NCI-H526 treated with DMSO at 0.1 percent for 48 hours (cell line): ENCODE data around the gene SAPCD1.

ENCODE experiments used
- DNase-seq: peaks from one replicate; lab custom pipeline; 2025; lab: John Stamatoyannopoulos, UW

The SAPCD1 gene

DNA sequence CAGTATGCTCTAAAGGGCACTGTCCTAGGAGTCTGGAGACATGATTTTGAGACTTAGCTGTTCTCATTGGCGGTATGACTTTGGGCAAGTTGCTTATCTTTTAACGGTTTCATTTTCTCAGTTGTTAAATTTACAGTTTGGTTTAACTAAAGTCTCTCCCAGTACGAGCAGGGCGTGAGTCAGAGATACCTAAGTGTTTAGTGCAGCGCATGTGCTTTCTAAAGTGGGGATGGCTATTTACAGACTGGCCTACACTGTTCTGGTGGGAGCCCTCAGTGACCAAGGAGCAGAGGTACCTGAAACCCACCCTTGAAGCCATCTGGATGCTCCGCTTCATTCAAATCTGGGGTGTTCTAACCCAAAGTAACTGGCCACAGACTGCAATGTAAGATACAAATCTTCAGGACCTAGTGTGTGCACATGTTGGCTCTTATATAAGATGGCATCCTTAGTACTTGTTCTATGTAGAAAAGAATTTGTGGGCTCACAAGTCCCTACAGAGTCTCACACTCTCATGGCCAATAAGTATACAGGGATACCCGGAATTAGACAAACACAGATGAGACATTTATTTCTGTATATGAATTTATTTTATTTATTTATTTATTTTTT, 11.9 kb upstream of the SAPCD1 start:
- no peak for DNase-seq

DNA sequence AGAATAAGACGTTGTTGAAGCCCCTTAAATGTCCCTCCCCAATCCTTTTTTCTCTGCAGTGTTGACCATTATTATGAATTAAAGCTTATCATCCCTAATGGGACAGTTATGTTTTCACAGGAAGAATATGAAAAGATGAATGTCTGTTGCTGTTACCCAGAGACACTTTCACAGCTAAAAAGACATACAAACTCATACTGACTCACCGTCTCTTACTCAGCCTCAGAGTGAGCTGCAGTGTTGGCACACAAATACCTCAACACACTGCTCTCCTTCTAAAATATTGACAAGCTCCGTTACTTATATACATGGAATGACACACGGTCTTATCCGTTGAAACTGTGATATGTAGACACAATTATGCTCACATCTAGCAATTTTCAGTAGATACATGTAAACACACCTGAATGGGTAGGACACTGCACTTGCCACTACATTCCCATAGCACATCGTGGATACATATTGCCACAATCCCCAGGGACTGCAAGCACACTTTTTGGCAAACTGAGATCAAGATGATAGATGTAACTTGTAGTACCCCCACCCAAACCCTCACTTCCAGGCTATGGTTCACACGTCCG, 9.6 kb upstream of the SAPCD1 start:
- no peak for DNase-seq

- DNase-seq: no peak
Measured at GRCh38 chr6:31758281-31758680, 4.2 kb upstream of the SAPCD1 start.

GRCh38 chr6:31760790-31761189, 1.7 kb upstream of the SAPCD1 start:
- no peak for DNase-seq

GRCh38 chr6:31761343-31761742, 1.1 kb upstream of the SAPCD1 start:
- no peak for DNase-seq

DNA sequence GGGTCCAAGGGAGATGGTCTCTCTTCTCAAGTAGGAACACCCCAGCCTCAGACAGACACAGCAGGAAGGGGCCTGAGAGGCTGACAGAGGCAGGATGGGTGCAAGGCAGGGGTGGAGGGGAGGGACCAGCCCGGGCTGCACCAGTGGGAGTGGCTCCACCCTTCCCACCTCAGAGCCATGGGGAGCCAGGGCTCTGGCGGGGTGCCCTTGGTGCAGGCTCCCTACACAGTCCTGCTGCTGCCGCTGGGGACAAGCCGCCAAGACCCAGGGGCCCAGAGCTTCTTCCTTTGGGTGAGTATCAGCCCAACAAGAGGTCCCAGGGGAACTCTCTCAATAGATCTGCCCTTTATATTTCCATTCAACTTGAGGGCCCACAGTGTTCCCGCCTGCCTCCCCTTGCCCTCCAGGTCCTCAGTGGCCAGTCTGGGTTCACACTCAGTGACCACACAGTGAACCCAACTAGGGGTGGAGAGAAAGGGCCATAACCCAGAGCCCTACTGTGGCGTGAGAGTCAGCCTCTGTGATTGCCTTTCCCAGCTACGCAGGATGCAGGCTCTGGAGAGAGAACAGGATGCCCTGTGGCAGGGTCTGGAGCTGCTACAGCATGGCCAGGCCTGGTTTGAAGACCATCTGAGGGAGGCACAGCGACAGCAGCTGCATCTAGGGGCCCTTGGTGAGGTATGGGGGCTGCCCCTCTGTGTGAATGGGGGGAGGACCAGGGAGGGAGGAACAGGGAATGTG, 592 bp downstream of the SAPCD1 start:
- no peak for DNase-seq

- peak; percentile 11 for DNase-seq
Measured at GRCh38 chr6:31763619-31763940, 1.1 kb downstream of the SAPCD1 start.

DNA sequence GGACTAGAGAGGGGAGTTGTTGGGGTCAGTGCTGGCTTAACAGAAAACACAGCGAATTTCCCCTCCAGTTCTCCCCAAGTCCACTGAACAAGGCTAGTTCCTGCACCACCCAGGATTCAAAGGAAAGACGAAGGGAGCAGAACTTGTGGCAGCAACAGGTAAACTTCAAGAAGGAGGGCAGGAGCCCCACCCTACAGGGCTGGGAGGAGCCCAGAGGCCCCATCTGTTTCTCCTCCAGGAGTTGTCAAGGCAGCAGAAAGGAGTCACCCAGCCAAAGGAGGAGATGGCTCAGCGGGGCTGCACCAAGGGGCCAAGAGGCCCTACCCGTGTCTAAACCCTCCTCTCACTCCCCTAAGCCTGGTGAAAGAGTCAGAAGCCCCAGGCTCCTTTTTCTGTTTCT, 1.7 kb downstream of the SAPCD1 start:
- DNase-seq: no peak

DNA sequence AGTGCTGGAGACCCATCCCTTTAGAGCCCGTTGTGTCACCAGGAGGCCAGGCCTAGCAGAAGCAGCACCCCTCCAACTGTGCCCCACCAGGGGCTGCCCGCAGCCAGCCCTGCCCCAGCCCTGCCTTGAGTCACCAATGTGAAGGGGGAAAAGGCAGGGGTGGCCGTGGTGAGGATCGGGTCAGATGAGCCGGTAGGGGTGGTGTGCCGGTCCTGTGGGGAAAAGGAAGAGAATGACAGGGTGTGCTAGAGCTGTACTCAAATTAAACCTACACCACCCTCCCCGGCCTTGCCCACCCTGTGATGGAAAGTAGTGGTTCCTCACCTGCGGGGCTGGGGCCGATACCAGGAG, 3.1 kb downstream of the SAPCD1 start:
- DNase-seq: no peak

- peak; percentile 5 for DNase-seq
Measured at GRCh38 chr6:31765910-31766794, 3.7 kb downstream of the SAPCD1 start.

DNA sequence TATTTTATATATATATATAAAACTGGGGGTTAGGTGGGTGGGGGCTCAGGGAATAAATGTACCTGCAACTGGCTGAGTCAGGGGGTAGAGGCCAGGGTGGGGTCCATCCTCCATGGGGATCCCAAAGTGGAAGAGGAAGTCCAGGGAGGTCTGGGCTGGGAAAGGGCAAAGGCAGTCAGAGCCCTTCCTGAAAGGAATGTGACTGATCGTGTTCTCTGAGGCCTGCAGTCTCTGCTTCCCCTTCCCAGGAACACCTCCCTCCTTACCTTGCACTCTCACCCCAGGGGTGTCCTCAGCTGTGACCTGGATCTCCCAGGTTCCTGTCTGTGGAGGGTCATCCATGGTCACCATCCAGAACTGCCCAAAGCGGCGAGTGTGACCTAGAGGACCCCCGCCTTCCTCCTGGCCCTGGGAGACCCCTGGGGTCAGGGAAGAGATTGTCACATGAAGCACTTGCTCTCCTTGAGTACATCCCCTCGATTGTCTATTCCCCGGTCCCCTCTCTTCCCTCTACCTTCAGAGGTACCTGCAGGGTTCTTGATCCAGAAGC, 4.7 kb downstream of the SAPCD1 start:
- no peak for DNase-seq

GRCh38 chr6:31768363-31769257, 6.2 kb downstream of the SAPCD1 start:
- no peak for DNase-seq

- DNase-seq: no peak
Measured at GRCh38 chr6:31769684-31770371, 7.4 kb downstream of the SAPCD1 start.

- no peak for DNase-seq
Measured at GRCh38 chr6:31770860-31771259, 8.4 kb downstream of the SAPCD1 start.

DNA sequence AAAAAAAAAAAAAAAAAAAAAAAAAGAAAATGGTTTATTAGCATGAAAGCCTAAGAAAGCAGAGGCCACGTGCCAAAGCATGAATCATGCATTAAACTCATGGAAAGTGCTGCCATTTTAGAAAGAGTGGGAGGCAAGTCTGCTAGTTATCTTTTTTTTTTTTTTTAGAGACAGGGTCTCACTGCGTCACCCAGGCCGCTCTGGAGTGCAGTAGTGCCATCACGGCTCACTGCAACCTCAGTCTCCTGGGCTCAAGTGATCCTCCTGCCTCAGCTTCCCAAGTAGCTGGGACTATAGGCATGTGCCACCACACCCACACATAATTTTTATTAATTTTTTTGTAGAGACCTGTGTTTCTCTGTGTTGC, 9.5 kb downstream of the SAPCD1 start:
- no peak for DNase-seq

GRCh38 chr6:31775184-31775583, 12.7 kb downstream of the SAPCD1 start:
- no peak for DNase-seq

DNA sequence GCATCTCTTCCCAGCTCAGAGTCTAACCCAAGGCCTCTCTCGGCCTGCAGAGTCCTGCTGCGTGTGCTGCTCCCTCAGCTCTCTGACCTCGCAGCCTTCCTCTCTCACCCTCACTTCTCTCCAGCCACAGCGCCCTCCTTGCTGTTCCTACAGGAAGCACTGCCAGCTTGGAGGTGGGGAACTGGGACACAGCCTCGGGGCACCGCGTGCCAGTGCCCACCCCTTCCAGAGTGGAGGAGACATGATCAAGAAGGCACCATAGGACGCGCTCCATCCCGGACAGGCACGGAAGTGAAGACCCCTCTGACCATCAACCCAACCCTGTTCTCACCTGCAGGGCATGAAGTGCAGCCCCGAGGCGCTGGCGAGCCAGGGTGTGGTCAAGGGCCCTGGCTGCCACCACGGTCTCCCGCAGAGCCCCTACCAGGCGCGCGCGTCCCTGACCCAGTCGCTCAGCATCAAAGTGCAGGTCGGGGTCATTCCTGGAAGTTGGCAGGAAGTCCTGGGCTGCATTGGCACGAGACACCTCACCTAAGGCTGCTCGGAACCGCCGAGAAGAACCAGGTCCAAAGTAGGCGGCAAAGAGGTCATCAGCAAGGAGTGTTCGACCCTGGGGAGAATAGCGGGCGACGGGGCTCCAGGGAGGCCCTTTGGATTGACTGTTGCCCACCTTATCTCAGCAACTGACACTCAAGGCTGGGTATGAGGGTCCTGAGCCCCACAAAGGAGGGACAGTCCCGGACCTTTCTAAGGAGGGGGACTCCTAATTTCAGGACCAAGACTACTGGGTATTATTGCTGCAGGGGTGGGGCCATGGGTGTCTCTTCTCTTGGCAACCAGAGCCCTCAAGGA, 13.4 kb downstream of the SAPCD1 start:
- DNase-seq: no peak

DNA sequence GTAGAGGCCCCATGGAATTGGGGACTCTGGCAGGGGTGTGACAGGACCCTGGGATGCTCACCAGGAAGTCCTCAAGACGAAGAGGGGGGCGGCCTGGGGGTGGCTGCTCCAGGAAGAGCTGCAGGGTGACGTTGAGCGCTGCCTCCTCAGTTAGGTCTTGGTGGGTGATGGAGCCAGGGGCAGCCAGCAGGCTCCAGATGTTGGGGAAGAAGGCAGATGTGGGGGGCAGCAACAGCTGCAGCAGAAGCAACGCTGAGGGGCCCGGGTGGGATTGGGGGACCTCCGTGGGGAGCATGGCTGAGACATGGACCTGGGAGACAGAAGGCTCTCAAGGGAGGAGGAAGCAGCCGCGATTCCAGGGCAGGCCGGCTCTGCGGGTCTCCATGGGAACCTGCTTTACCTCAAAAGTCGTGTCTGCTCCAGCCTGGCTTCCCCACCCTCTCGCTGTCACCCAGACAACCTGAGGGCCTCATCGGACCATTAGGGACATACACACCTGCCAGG, 14.1 kb downstream of the SAPCD1 start:
- DNase-seq: no peak

- peak; percentile 6 for DNase-seq
Measured at GRCh38 chr6:31776989-31777666, 14.7 kb downstream of the SAPCD1 start, which contains the start of gene VWA7. Gene VWA7, minus strand, starts transcription at chr6:31777328. Its CDS starts 549 bp downstream, at chr6:31776779.
